Neural progenitor cell (in vitro differentiated cells): ENCODE results near the gene SSR3. TPM values are rescaled to one million over a fixed set of nuclear protein-coding genes. Genes with fewer than 3 reads are reported as not detected.
"Not testable (repeated sequence)": the region's sequence is repeated elsewhere in the genome, so short reads cannot be mapped to it uniquely, and the experiment has no call there.

Experiments
- DNase-seq: peaks from one replicate; pipeline ENCODE4 v3.0.0-alpha.2; 2016; ENCODE audit warnings: low spot score
- H2AFZ ChIP-seq: fragments of 200-600 bp; sonication (generic); replicated peaks from 2 replicates; pipeline ENCODE4 v1.6.1; 2016; ENCODE audit warnings: antibody characterized with exemption
- H3F3A ChIP-seq: fragments of 200-600 bp; sonication (generic); 2 replicates; pipeline ENCODE4 v1.6.1; 2016; ENCODE audit warnings: antibody characterized with exemption, low read depth
- H3K27ac ChIP-seq: fragments of 200-600 bp; sonication (generic); 2 replicates; pipeline ENCODE4 v1.5.1; 2016; ENCODE audit warnings: mild to moderate bottlenecking
- H3K27me3 ChIP-seq: fragments of 200-600 bp; sonication (generic); 2 replicates; pipeline ENCODE4 v1.6.1; 2016; ENCODE audit warnings: mild to moderate bottlenecking, moderate library complexity
- H3K36me3 ChIP-seq: fragments of 200-600 bp; sonication (generic); 2 replicates; pipeline ENCODE4 v1.5.1; 2016
- H3K4me1 ChIP-seq: fragments of 200-600 bp; sonication (generic); 2 replicates; pipeline ENCODE4 v1.6.1; 2016; ENCODE audit warnings: mixed run types
- H3K4me2 ChIP-seq: fragments of 200-600 bp; sonication (generic); 2 replicates; pipeline ENCODE4 v1.6.1; 2016
- H3K4me3 ChIP-seq: fragments of 200-600 bp; sonication (generic); 2 replicates; pipeline ENCODE4 v1.5.1; 2016
- H3K79me2 ChIP-seq: fragments of 200-600 bp; sonication (generic); 2 replicates; pipeline ENCODE4 v1.6.1; 2016; ENCODE audit warnings: low read depth
- H3K9ac ChIP-seq: fragments of 200-600 bp; sonication (generic); 2 replicates; pipeline ENCODE4 v1.6.1; 2016
- H3K9me3 ChIP-seq: fragments of 200-600 bp; sonication (generic); 2 replicates; pipeline ENCODE4 v1.5.1; 2016; ENCODE audit warnings: low read depth
- H4K20me1 ChIP-seq: fragments of 200-600 bp; sonication (generic); 2 replicates; pipeline ENCODE4 v1.6.1; 2016; ENCODE audit warnings: low read depth
- H3K27ac Mint-ChIP-seq: 3 replicates; pipeline ENCODE4 v1.8.0; 2021; ENCODE audit warnings: mixed read lengths
- H3K27me3 Mint-ChIP-seq: 2 replicates; pipeline ENCODE4 v1.8.0; 2022; ENCODE audit warnings: low read depth, mild to moderate bottlenecking, inconsistent platforms, moderate library complexity, mixed read lengths; ENCODE audit not compliant: insufficient read depth
- H3K36me3 Mint-ChIP-seq: 3 replicates; pipeline ENCODE4 v1.8.0; 2021; ENCODE audit warnings: mixed read lengths
- H3K4me1 Mint-ChIP-seq: 3 replicates; pipeline ENCODE4 v1.8.0; 2021; ENCODE audit warnings: mixed read lengths
- H3K4me3 Mint-ChIP-seq: 3 replicates; pipeline ENCODE4 v1.8.0; 2021; ENCODE audit warnings: mild to moderate bottlenecking, moderate library complexity, mixed read lengths
- H3K9me3 Mint-ChIP-seq: 3 replicates; pipeline ENCODE4 v1.8.0; 2020; ENCODE audit warnings: mixed read lengths
- CTCF ChIP-seq: fragments of 200-600 bp; sonication (generic); IDR thresholded peaks from 2 replicates; pipeline ENCODE4 v1.5.1; 2017; ENCODE audit warnings: antibody characterized with exemption, mild to moderate bottlenecking
- EZH2 ChIP-seq: fragments of 200-600 bp; sonication (generic); IDR thresholded peaks from 2 replicates; pipeline ENCODE4 v1.6.1; 2017; ENCODE audit warnings: antibody characterized with exemption, mild to moderate bottlenecking, moderate library complexity
- EZH2phosphoT487 ChIP-seq: fragments of 200-600 bp; sonication (generic); IDR thresholded peaks from 2 replicates; pipeline ENCODE4 v1.6.1; 2017; ENCODE audit warnings: antibody characterized with exemption
- total RNA-seq: library from RNA; depleted of rRNA; stranded (reverse); fragments of >200 nt; gene quantifications from 2 replicates; pipeline ENCODE4 v1.2.3, GENCODE V29; 2015; ENCODE audit warnings: low replicate concordance

SSR3 gene
- total RNA-seq, 1 donor from 2014 or later, result 142 TPM

DNA sequence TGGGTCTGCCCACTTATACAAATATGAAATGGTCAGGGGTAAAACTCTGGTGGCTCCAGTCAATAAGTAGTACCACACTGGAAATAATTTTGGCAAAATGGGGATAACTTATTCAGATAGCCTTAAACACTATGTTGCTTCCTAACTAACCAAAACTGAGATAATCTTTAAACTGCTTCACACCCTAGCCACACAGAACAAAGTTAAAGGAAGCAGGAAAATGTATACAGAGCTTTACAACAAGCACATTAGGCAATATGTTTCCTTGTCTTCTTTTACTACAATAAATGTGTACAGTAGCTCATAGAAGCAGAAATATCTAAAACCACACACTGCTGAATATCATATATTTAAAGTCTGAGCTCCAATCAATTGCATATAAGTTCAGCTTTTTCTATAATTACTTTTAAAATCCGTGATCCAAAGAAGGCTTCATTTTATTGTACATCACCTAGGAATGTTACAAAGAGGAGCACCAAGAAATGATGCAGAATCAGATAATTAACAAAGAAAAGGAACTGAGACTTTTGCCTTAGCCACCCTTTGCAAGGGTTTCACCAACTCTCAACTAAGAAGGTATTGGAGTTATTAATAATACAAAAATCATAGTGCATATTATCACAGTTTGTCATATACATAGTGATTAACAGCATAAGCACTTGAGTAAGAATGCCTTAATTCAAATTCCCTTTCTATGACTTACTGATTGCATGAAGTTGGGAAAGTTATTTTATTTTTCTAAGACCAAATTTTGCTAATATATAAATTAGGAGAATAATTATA, 9.2 kb upstream of the SSR3 start:
- no peaks in the 10 kb centered on the region for H3K9me3 ChIP-seq
- H3K4me2 ChIP-seq, result no peak overlapping the region
- H3K4me1 Mint-ChIP-seq, result peaks cover 8% of the 10 kb centered on the region
- H3K36me3 Mint-ChIP-seq, result no peaks in the 10 kb centered on the region
- H3K9me3 Mint-ChIP-seq, result peaks cover 5% of the 10 kb centered on the region
- H3K27me3 Mint-ChIP-seq, result no peaks in the 10 kb centered on the region
- TF ChIP-seq EZH2 (no peak), EZH2phosphoT487 (no peak), CTCF (no peak)
- no peak overlapping the region for H3K4me3 ChIP-seq
- H4K20me1 ChIP-seq, result no peaks in the 10 kb centered on the region
- H3F3A ChIP-seq, result no peaks in the 10 kb centered on the region
- H3K27me3 ChIP-seq, result no peaks in the 10 kb centered on the region
- no peaks in the 10 kb centered on the region for H3K36me3 ChIP-seq
- no peak overlapping the region for H3K27ac ChIP-seq
- no peaks in the 10 kb centered on the region for H3K79me2 ChIP-seq
- peaks cover 5% of the 10 kb centered on the region for H3K4me1 ChIP-seq
- no peak for DNase-seq
- H3K27ac Mint-ChIP-seq, result no peak overlapping the region
- H3K9ac ChIP-seq, result no peak overlapping the region
- H3K4me3 Mint-ChIP-seq, result no peak overlapping the region
- no peak overlapping the region for H2AFZ ChIP-seq

GRCh38 chr3:156562486-156562885, 7.6 kb upstream of the SSR3 start:
- H3K36me3 ChIP-seq, H3K9me3 Mint-ChIP-seq, H3K4me1 ChIP-seq, H3K9ac ChIP-seq, H3K27ac Mint-ChIP-seq, H3K9me3 ChIP-seq, H3K27ac ChIP-seq, H3K27me3 ChIP-seq, DNase-seq, H2AFZ ChIP-seq, H3K79me2 ChIP-seq, H3K4me3 ChIP-seq, H3F3A ChIP-seq, H3K27me3 Mint-ChIP-seq, H3K4me3 Mint-ChIP-seq, H3K36me3 Mint-ChIP-seq, H3K4me2 ChIP-seq, H4K20me1 ChIP-seq: not testable (repeated sequence)
- peaks cover 13% of the 10 kb centered on the region for H3K4me1 Mint-ChIP-seq

GRCh38 chr3:156561533-156561932, 6.6 kb upstream of the SSR3 start:
- Histone ChIP-seq H3K9ac (no peak overlapping the region), H3K4me3 (no peak overlapping the region), H3K79me2 (no peaks in the 10 kb centered on the region), H3K36me3 (no peaks in the 10 kb centered on the region), H3F3A (no peaks in the 10 kb centered on the region), H4K20me1 (no peaks in the 10 kb centered on the region), H3K4me1 (peaks cover 5% of the 10 kb centered on the region), H3K9me3 (no peaks in the 10 kb centered on the region), H2AFZ (no peak overlapping the region), H3K4me2 (no peak overlapping the region), H3K27ac (no peak overlapping the region), H3K27me3 (no peaks in the 10 kb centered on the region)
- Mint-ChIP-seq H3K36me3 (no peaks in the 10 kb centered on the region), H3K27ac (no peak overlapping the region), H3K27me3 (no peaks in the 10 kb centered on the region), H3K4me3 (no peak overlapping the region), H3K4me1 (peaks cover 13% of the 10 kb centered on the region), H3K9me3 (no peaks in the 10 kb centered on the region)
- TF ChIP-seq EZH2 (no peak), CTCF (no peak), EZH2phosphoT487 (no peak)
- no peak for DNase-seq

- no peak for TF ChIP-seq CTCF
- TF ChIP-seq EZH2, result no peak
- no peak for TF ChIP-seq EZH2phosphoT487
- no peak overlapping the region for H2AFZ ChIP-seq
- no peak overlapping the region for H3K27ac ChIP-seq
Measured at GRCh38 chr3:156559321-156559720, 4.4 kb upstream of the SSR3 start.

More at GRCh38 chr3:156559321-156559720, 4.4 kb upstream of the SSR3 start:
- Histone ChIP-seq H3K27me3 (no peaks in the 10 kb centered on the region), H3K36me3 (no peaks in the 10 kb centered on the region), H3K9ac (no peak overlapping the region), H3K4me2 (no peak overlapping the region), H3K4me3 (no peak overlapping the region), H3K79me2 (peaks cover 6% of the 10 kb centered on the region), H3K9me3 (no peaks in the 10 kb centered on the region), H3K4me1 (no peaks in the 10 kb centered on the region), H3F3A (no peaks in the 10 kb centered on the region), H4K20me1 (no peaks in the 10 kb centered on the region)
- Mint-ChIP-seq H3K27ac (no peak overlapping the region), H3K4me1 (peaks cover 19% of the 10 kb centered on the region), H3K9me3 (no peaks in the 10 kb centered on the region), H3K4me3 (no peak overlapping the region), H3K27me3 (no peaks in the 10 kb centered on the region), H3K36me3 (no peaks in the 10 kb centered on the region)
- DNase-seq, result no peak
